ENCODE data around the gene MTURN. TPM values are rescaled to one million over a fixed set of nuclear protein-coding genes. Genes with fewer than 3 reads are reported as not detected.
A peak's percentile ranks its signal among the peaks of the same experiment; 100 is the strongest.

MTURN gene
- total and polyA plus RNA-seq, 10 donors = 6.3 to 36.6 (median 14.8) TPM

- intact Hi-C loops (cut with DNase I; ENCODE audit: low total_unique reads) = loop anchor here (10.0 kb wide), 4 partner anchors 106 to 566 kb away; no protein-coding TSS in a partner anchor
- no peak for TF ChIP-seq POLR2AphosphoS5 (IDR thresholded peaks at IDR 0.05)
- no peaks in the 10 kb centered on the region for H3K9me3 ChIP-seq
- WGBS, 5 donors = 82 to 93% (median 84%) methylated on average over 16 of the region's 16 CpGs
- H3K36me3 ChIP-seq = no peaks in the 10 kb centered on the region
- no peak overlapping the region for H3K4me3 ChIP-seq
- no peaks in the 10 kb centered on the region for H3K27me3 ChIP-seq (replicated peaks in 1 of 7)
- no peak overlapping the region for H3K27ac ChIP-seq
- H3K4me1 ChIP-seq = peaks cover 0 to 47% (median 17%) of the 10 kb centered on the region in 6 donors
- DNase-seq = no peak
These were observed 34.2 kb downstream of the MTURN start for GRCh38 chr7:30168835-30169573.

- DNase-seq = no peak
- 88 to 100% (median 94%) methylated on average over 2 of the region's 2 CpGs for WGBS, 5 donors
- Histone ChIP-seq H3K36me3 (no peaks in the 10 kb centered on the region), H3K4me1 (peaks cover 0 to 46% (median 11%) of the 10 kb centered on the region in 6 donors), H3K4me3 (no peak overlapping the region), H3K27me3 (replicated peaks in 1 of 7) (no peaks in the 10 kb centered on the region), H3K27ac (no peak overlapping the region), H3K9me3 (no peaks in the 10 kb centered on the region)
- intact Hi-C loops (cut with DNase I; ENCODE audit: low total_unique reads) = loop anchor here (10.0 kb wide), 4 partner anchors 105 to 565 kb away; no protein-coding TSS in a partner anchor
- no peak for TF ChIP-seq POLR2AphosphoS5 (IDR thresholded peaks at IDR 0.05)
- TF ChIP-seq, protein P1, sequence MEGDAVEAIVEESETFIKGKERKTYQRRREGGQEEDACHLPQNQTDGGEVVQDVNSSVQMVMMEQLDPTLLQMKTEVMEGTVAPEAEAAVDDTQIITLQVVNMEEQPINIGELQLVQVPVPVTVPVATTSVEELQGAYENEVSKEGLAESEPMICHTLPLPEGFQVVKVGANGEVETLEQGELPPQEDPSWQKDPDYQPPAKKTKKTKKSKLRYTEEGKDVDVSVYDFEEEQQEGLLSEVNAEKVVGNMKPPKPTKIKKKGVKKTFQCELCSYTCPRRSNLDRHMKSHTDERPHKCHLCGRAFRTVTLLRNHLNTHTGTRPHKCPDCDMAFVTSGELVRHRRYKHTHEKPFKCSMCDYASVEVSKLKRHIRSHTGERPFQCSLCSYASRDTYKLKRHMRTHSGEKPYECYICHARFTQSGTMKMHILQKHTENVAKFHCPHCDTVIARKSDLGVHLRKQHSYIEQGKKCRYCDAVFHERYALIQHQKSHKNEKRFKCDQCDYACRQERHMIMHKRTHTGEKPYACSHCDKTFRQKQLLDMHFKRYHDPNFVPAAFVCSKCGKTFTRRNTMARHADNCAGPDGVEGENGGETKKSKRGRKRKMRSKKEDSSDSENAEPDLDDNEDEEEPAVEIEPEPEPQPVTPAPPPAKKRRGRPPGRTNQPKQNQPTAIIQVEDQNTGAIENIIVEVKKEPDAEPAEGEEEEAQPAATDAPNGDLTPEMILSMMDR (IDR thresholded peaks at IDR 0.05 in 8 of 11, conservative IDR thresholded peaks at IDR 0.05 in 3 of 11) = no peak
- TF ChIP-seq POLR2A (IDR thresholded peaks at IDR 0.05) = no peak
These were observed 34.8 kb downstream of the MTURN start for GRCh38 chr7:30169579-30169978.

DNA sequence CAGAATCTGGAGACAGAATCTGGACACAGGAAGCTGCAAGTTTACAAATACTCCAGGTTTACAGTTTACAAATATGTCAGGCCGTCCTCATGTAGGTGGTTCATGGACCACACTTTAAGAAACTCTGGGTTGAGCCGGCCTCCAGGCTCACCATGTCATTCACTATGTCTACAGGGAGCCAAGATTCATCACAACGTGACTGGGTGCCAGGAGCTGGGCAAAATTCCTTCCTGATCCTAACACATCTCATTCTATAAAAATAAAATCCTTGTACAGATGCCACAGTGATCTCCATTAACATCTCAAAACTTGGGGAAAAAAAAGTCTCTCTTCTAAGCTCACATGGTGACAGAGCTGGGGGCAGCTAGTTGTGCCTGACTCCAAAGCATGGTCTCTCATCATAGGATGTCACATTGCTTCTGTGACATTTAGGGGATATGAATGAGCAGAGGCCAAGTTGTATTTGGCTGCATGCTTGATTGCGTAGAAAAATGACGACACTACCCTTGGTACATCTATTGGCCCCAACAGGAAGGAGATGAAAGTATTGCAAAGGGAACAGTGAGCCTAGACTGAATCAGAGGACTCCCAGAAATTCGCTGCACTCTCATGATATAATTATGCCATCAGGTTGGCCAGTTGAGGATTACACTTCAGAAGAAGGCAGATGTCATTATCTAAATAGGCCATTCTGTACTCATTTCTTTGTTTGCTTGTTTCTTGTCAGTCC lies 35.9 kb downstream of the MTURN start:
- TF ChIP-seq POLR2AphosphoS5 (IDR thresholded peaks at IDR 0.05) (no peak), POLR2A (IDR thresholded peaks at IDR 0.05) (no peak)
- TF ChIP-seq, protein P1 (IDR thresholded peaks at IDR 0.05 in 8 of 11, conservative IDR thresholded peaks at IDR 0.05 in 3 of 11) = no peak
- intact Hi-C loops (cut with DNase I; ENCODE audit: low total_unique reads) = no loop called here
- no peak overlapping the region for H3K4me3 ChIP-seq
- peak overlapping the region in 1 of 8 donors; percentile 9 for H3K27ac ChIP-seq
- WGBS, 5 donors = 70 to 87% (median 80%) methylated on average over 6 of the region's 6 CpGs
- no peaks in the 10 kb centered on the region for H3K27me3 ChIP-seq (replicated peaks in 1 of 7)
- DNase-seq = no peak
- no peaks in the 10 kb centered on the region for H3K36me3 ChIP-seq
- no peaks in the 10 kb centered on the region for H3K9me3 ChIP-seq
- H3K4me1 ChIP-seq = peaks cover 0 to 46% (median 10%) of the 10 kb centered on the region in 6 donors

GRCh38 chr7:30171766-30172447 lies 37.1 kb downstream of the MTURN start:
- TF ChIP-seq POLR2AphosphoS5 (IDR thresholded peaks at IDR 0.05) = no peak
- TF ChIP-seq, protein P1 (IDR thresholded peaks at IDR 0.05 in 8 of 11, conservative IDR thresholded peaks at IDR 0.05 in 3 of 11) = no peak
- TF ChIP-seq POLR2A (IDR thresholded peaks at IDR 0.05) = no peak
- WGBS, 5 donors = 79 to 95% (median 94%) methylated on average over 8 to 9 of the region's 9 CpGs
- no peak overlapping the region for H3K27ac ChIP-seq
- no peak for DNase-seq
- H3K4me1 ChIP-seq = peaks cover 0 to 55% (median 20%) of the 10 kb centered on the region in 6 donors
- H3K9me3 ChIP-seq = no peaks in the 10 kb centered on the region
- H3K4me3 ChIP-seq = no peak overlapping the region
- intact Hi-C loops (cut with DNase I; ENCODE audit: low total_unique reads) = no loop called here
- H3K36me3 ChIP-seq = no peaks in the 10 kb centered on the region
- no peaks in the 10 kb centered on the region for H3K27me3 ChIP-seq (replicated peaks in 1 of 7)

Data from spleen (tissue), 11 donors.